Transverse colon (tissue), 4 donors: ENCODE data around the gene TRIM9. TPM values are rescaled to one million over a fixed set of nuclear protein-coding genes. Genes with fewer than 3 reads are reported as not detected.
"Not testable (repeated sequence)": the region's sequence is repeated elsewhere in the genome, so short reads cannot be mapped to it uniquely, and the experiment has no call there.

ENCODE experiments used
- DNase-seq: peaks from one replicate; pipeline ENCODE4 v3.0.0-alpha.2; 2019
- H3K27ac ChIP-seq, 4 donors: fragments of 200-600 bp; sonication (generic); 2 replicates each; pipeline ENCODE4 v1.5.1; 2016 to 2018; ENCODE audit warnings: inconsistent platforms in 4 of 4
- H3K27me3 ChIP-seq: fragments of 200-600 bp; sonication (generic); 2 replicates; pipeline ENCODE4 v1.5.1; 2017; ENCODE audit warnings: inconsistent platforms
- H3K36me3 ChIP-seq, 4 donors: fragments of 200-600 bp; sonication (generic); 2 replicates each; pipeline ENCODE4 v1.5.1; 2017 to 2019; ENCODE audit warnings: inconsistent platforms in 4 of 4
- H3K4me1 ChIP-seq, 4 donors: fragments of 200-600 bp; sonication (generic); 2 replicates each; pipeline ENCODE4 v1.5.1; 2017 to 2020; ENCODE audit warnings: inconsistent platforms in 4 of 4
- H3K4me3 ChIP-seq, 4 donors: fragments of 200-600 bp; sonication (generic); 1 replicate in 1 of 4; 2 replicates in 3 of 4; pipeline versions ENCODE4 v1.5.1 to v1.6.1; 2017 to 2019; ENCODE audit warnings: inconsistent platforms in 4 of 4
- H3K9me3 ChIP-seq, 2 donors: fragments of 200-600 bp; sonication (generic); 2 replicates each; pipeline ENCODE4 v1.5.1; 2017 to 2019; ENCODE audit warnings: inconsistent platforms in 2 of 2
- CTCF ChIP-seq, 5 experiments: fragments of 200-600 bp in 3 of 5; fragments of 450-650 bp in 2 of 5; sonication (generic) in 3 of 5; IDR thresholded peaks; 1 replicate in 2 of 5; 2 replicates in 3 of 5; pipeline ENCODE4 v1.5.1; 2016 to 2017; ENCODE audit warnings: antibody characterized with exemption in 5 of 5, inconsistent platforms in 3 of 5, mild to moderate bottlenecking in 2 of 5, moderate library complexity in 1 of 5
- EP300 ChIP-seq: sonication (generic); formaldehyde crosslinking; IDR thresholded peaks from one replicate; pipeline ENCODE4 v1.6.1; 2017; ENCODE audit warnings: antibody characterized with exemption, low read depth
- POLR2A ChIP-seq: fragments of 450-650 bp; IDR thresholded peaks from one replicate; pipeline ENCODE4 v1.6.1; 2016; ENCODE audit warnings: antibody characterized with exemption, mild to moderate bottlenecking, moderate library complexity
- POLR2AphosphoS5 ChIP-seq, 3 donors: sonication (generic); formaldehyde crosslinking; IDR thresholded peaks; one replicate each; pipeline ENCODE4 v1.6.1; 2016; ENCODE audit warnings: antibody characterized with exemption in 3 of 3
- WGBS, 2 donors: methylation state at CpG; one replicate each; pipeline ENCODE4 v1.1.5; 2018; ENCODE audit warnings: low coverage in 1 of 2; 5-methylcytosine and 5-hydroxymethylcytosine counted together
- in situ Hi-C, 4 donors: fragments of 200-750 bp; cut with MboI; loops; one replicate each; pipeline versions ENCODE4 v1.15.0 to v1.15.1; 2017; ENCODE audit warnings: low sequenced_read_pairs in 3 of 4, low pct_ligation_motif_present in 1 of 4, low pct_unique_long_range_greater_than_20kb in 1 of 4
- intact Hi-C: fragments of 100-400 bp; cut with DNase I; formaldehyde crosslinking; loops from one replicate; pipeline ENCODE4 v1.15.1; 2023; ENCODE audit warnings: low total_unique reads
- total RNA-seq, 4 donors: library from RNA; depleted of rRNA; stranded (reverse); fragments of >200 nt; gene quantifications; one replicate each; pipeline ENCODE4 v1.1.0, GENCODE V29; 2016

Gene TRIM9
- total RNA-seq, 4 donors from 2014 or later = 9.2 to 21.3 (median 16.1) TPM

- Histone ChIP-seq H3K27me3 (no peaks in the 10 kb centered on the region), H3K27ac (peak overlapping the region; percentile 33 to 75 (median 70)), H3K4me3 (no peak overlapping the region), H3K9me3 (no peaks in the 10 kb centered on the region), H3K4me1 (peaks cover 2 to 29% (median 9%) of the 10 kb centered on the region in 4 donors), H3K36me3 (no peaks in the 10 kb centered on the region)
- 58% methylated on average over 2 of the region's 2 CpGs; no CpG with 5 or more reads in 1 of the 2 donors for WGBS, 2 donors
- in situ Hi-C loops = loop anchor here in 3 of 4 donors (25.0 kb wide), 3 partner anchors 251 to 826 kb away; partner anchors contain the start of gene TMX1 (in 1 of the 3)
- no peak for TF ChIP-seq CTCF (IDR thresholded peaks at IDR 0.05)
- no peak for TF ChIP-seq POLR2A
- TF ChIP-seq POLR2AphosphoS5 (IDR thresholded peaks at IDR 0.05) = peak; percentile 51 to 76 (median 72)
- intact Hi-C loops = no loop called here
- no peak for DNase-seq
Measured at GRCh38 chr14:50961605-50962221, 133.2 kb downstream of the TRIM9 start.

- H3K36me3 ChIP-seq = no peaks in the 10 kb centered on the region
- no peak overlapping the region for H3K4me3 ChIP-seq
- intact Hi-C loops = loop anchor here (10.0 kb wide), 1 partner anchor 138 kb away; the partner anchor contains the start of gene TRIM9
- no peak for TF ChIP-seq EP300
- no peak for TF ChIP-seq POLR2AphosphoS5 (IDR thresholded peaks at IDR 0.05)
- TF ChIP-seq POLR2A = no peak
- no peak for TF ChIP-seq CTCF (IDR thresholded peaks at IDR 0.05)
- H3K27me3 ChIP-seq = no peaks in the 10 kb centered on the region
- peak overlapping the region in 1 of 4 donors; percentile 22 for H3K27ac ChIP-seq
- no peaks in the 10 kb centered on the region for H3K9me3 ChIP-seq
- no peak for DNase-seq
- 65 to 68% methylated on average over 3 of the region's 3 CpGs for WGBS, 2 donors
- in situ Hi-C loops = loop anchor here (10.0 to 25.0 kb wide), 4 partner anchors 255 to 830 kb away; partner anchors contain the start of gene TMX1 (in 1 of the 4)
- peaks cover 2 to 30% (median 8%) of the 10 kb centered on the region in 4 donors for H3K4me1 ChIP-seq
Measured at GRCh38 chr14:50957296-50957695, 137.6 kb downstream of the TRIM9 start.

- 92 to 100% methylated on average over 1 to 32 of the region's 32 CpGs for WGBS, 2 donors
- H3K27me3 ChIP-seq, H3K9me3 ChIP-seq, DNase-seq, H3K27ac ChIP-seq, H3K36me3 ChIP-seq, H3K4me3 ChIP-seq: not testable (repeated sequence)
- in situ Hi-C loops (loop anchor here (10.0 to 25.0 kb wide), 4 partner anchors 256 to 831 kb away; partner anchors contain the start of gene TMX1 (in 1 of the 4)), intact Hi-C loops (loop anchor here (10.0 kb wide), 1 partner anchor 138 kb away; the partner anchor contains the start of gene TRIM9)
- H3K4me1 ChIP-seq = peaks cover 0 to 21% (median 3%) of the 10 kb centered on the region in 4 donors
Measured at GRCh38 chr14:50956421-50956820, 138.5 kb downstream of the TRIM9 start.

GRCh38 chr14:50955373-50956043 is 139.4 kb downstream of the TRIM9 start:
- DNase-seq = peak; percentile 77
- no peaks in the 10 kb centered on the region for H3K9me3 ChIP-seq
- WGBS, 2 donors = 72% methylated on average over 5 of the region's 5 CpGs; no CpG with 5 or more reads in 1 of the 2 donors
- no peaks in the 10 kb centered on the region for H3K36me3 ChIP-seq
- TF ChIP-seq CTCF (IDR thresholded peaks at IDR 0.05) = peak; percentile 21 to 51 (median 34)
- TF ChIP-seq EP300 = no peak
- in situ Hi-C loops (loop anchor here (10.0 to 25.0 kb wide), 4 partner anchors 257 to 832 kb away; partner anchors contain the start of gene TMX1 (in 1 of the 4)), intact Hi-C loops (loop anchor here (10.0 kb wide), 1 partner anchor 139 kb away; the partner anchor contains the start of gene TRIM9)
- peak overlapping the region; percentile 34 to 63 (median 47) for H3K27ac ChIP-seq
- H3K27me3 ChIP-seq = no peaks in the 10 kb centered on the region
- H3K4me1 ChIP-seq = peaks cover 0 to 12% (median 2%) of the 10 kb centered on the region in 4 donors
- no peak overlapping the region for H3K4me3 ChIP-seq
